IMR-90 (cell line): Measurements from ENCODE around the gene ZDHHC7. TPM values are rescaled to one million over a fixed set of nuclear protein-coding genes. Genes with fewer than 3 reads are reported as not detected.

Source experiments
- ATAC-seq: fragments of 200-7000 bp; cut with Tn5 transposase; 2 replicates; pipeline ENCODE4 v1.9.1; 2020; ENCODE audit warnings: low read depth, mild to moderate bottlenecking, moderate library complexity
- BruUV-seq: library from RNA; stranded (reverse); fragments of 400-500 nt; replicated peaks from 2 replicates; lab custom pipeline; 2021; lab: Mats Ljungman, UMichigan
- CTCF ChIA-PET: fragments of 300-600 bp; formaldehyde crosslinking; extraction: SDS; loops from one replicate; lab custom pipeline; 2021; ENCODE audit warnings: antibody characterized with exemption; lab: Yijun Ruan, JAX
- POLR2A ChIA-PET: fragments of 300-600 bp; sonication (Branson Sonifier 250); formaldehyde crosslinking; loops from one replicate; lab custom pipeline; 2022; ENCODE audit warnings: antibody characterized with exemption; ENCODE audit not compliant: unreplicated experiment; lab: Charles Lee
- DNase-seq: peaks from one replicate; pipeline ENCODE4 v3.0.0; 2013
- H2AFZ ChIP-seq: replicated peaks from 2 replicates; pipeline ENCODE3; 2013; ENCODE audit warnings: low read length, mild to moderate bottlenecking; ENCODE audit not compliant: poor library complexity
- H2AK5ac ChIP-seq: 2 replicates; pipeline ENCODE4 v1.6.1; 2013; ENCODE audit warnings: low read depth, low read length, inconsistent platforms
- H2AK9ac ChIP-seq: replicated peaks from 2 replicates; pipeline ENCODE3; 2013; ENCODE audit warnings: mild to moderate bottlenecking, low read depth, low read length, moderate library complexity; ENCODE audit not compliant: poor library complexity
- H2BK120ac ChIP-seq: 2 replicates; pipeline ENCODE4 v1.6.1; 2013; ENCODE audit warnings: low read depth, low read length, inconsistent platforms
- H2BK15ac ChIP-seq: 3 replicates; pipeline ENCODE4 v1.6.1; 2013; ENCODE audit warnings: low read depth, low read length, inconsistent platforms
- H2BK20ac ChIP-seq: 2 replicates; pipeline ENCODE4 v1.6.1; 2013; ENCODE audit warnings: low read depth, mild to moderate bottlenecking, inconsistent platforms, low read length, moderate library complexity
- H2BK5ac ChIP-seq: 2 replicates; pipeline ENCODE4 v1.6.1; 2013; ENCODE audit warnings: mild to moderate bottlenecking, low read depth, low read length, inconsistent platforms; ENCODE audit not compliant: poor library complexity, severe bottlenecking
- H3K14ac ChIP-seq: replicated peaks from 2 replicates; pipeline ENCODE4 v1.6.1; 2013; ENCODE audit warnings: low read depth, low read length, inconsistent platforms
- H3K18ac ChIP-seq: 2 replicates; pipeline ENCODE4 v1.6.1; 2013; ENCODE audit warnings: low read depth, low read length, control low read depth
- H3K23ac ChIP-seq: 2 replicates; pipeline ENCODE4 v1.6.1; 2013; ENCODE audit warnings: low read depth, low read length, inconsistent platforms
- H3K27ac ChIP-seq: 2 replicates; pipeline ENCODE4 v1.5.1; 2013; ENCODE audit warnings: mild to moderate bottlenecking, control low read depth, low read length; ENCODE audit not compliant: insufficient read depth
- H3K27me3 ChIP-seq: 2 replicates; pipeline ENCODE4 v1.6.1; 2013; ENCODE audit warnings: low read length; ENCODE audit not compliant: control insufficient read depth, insufficient read depth
- H3K36me3 ChIP-seq: 2 replicates; pipeline ENCODE4 v1.6.1; 2013; ENCODE audit warnings: low read length, mixed read lengths; ENCODE audit not compliant: control insufficient read depth, insufficient read depth
- H3K4ac ChIP-seq: 2 replicates; pipeline ENCODE4 v1.6.1; 2013; ENCODE audit warnings: low read depth, low read length, inconsistent platforms
- H3K4me1 ChIP-seq: 2 replicates; pipeline ENCODE4 v1.6.1; 2013; ENCODE audit warnings: low read length, mixed read lengths; ENCODE audit not compliant: control insufficient read depth, insufficient read depth
- H3K4me2 ChIP-seq: 2 replicates; pipeline ENCODE4 v1.6.1; 2013; ENCODE audit warnings: low read depth, mild to moderate bottlenecking, control low read depth, low read length, moderate library complexity
- H3K4me3 ChIP-seq: 2 replicates; pipeline ENCODE4 v1.5.1; 2013; ENCODE audit warnings: low read depth, mild to moderate bottlenecking, control low read depth, low read length, moderate library complexity; ENCODE audit not compliant: insufficient read depth
- H3K56ac ChIP-seq: 2 replicates; pipeline ENCODE4 v1.6.1; 2013; ENCODE audit warnings: low read length, inconsistent platforms; ENCODE audit not compliant: insufficient read depth; ENCODE audit errors: extremely low read depth
- H3K79me1 ChIP-seq, 2 experiments: 2 replicates each; pipeline ENCODE4 v1.6.1; 2013; ENCODE audit warnings: low read length in 2 of 2, inconsistent platforms in 1 of 2, low read depth in 1 of 2
- H3K9ac ChIP-seq: 2 replicates; pipeline ENCODE4 v1.6.1; 2013; ENCODE audit warnings: low read depth, low read length, control low read depth
- H3K9me1 ChIP-seq: 2 replicates; pipeline ENCODE4 v1.6.1; 2013; ENCODE audit warnings: low read length, inconsistent platforms; ENCODE audit not compliant: insufficient read depth
- H3K9me3 ChIP-seq: 2 replicates; pipeline ENCODE4 v1.6.1; 2013; ENCODE audit warnings: low read length; ENCODE audit not compliant: control insufficient read depth, insufficient read depth
- H4K20me1 ChIP-seq: 2 replicates; pipeline ENCODE4 v1.6.1; 2013; ENCODE audit warnings: low read length, inconsistent platforms; ENCODE audit not compliant: insufficient read depth
- H4K5ac ChIP-seq: 2 replicates; pipeline ENCODE4 v1.6.1; 2013; ENCODE audit warnings: mild to moderate bottlenecking, low read depth, low read length, control low read depth
- H4K8ac ChIP-seq, 2 experiments: 2 replicates each; pipeline ENCODE4 v1.6.1; 2013; ENCODE audit warnings: low read depth in 2 of 2, low read length in 2 of 2, control low read depth in 1 of 2, inconsistent platforms in 1 of 2
- H4K91ac ChIP-seq: 2 replicates; pipeline ENCODE4 v1.6.1; 2013; ENCODE audit warnings: low read depth, low read length, inconsistent platforms; ENCODE audit not compliant: insufficient read depth
- BHLHE40 ChIP-seq: fragments of 150-350 bp; IDR thresholded peaks from 2 replicates; pipeline ENCODE4 v1.6.1; 2016; ENCODE audit warnings: mild to moderate bottlenecking, low read depth, low read length
- CEBPB ChIP-seq: IDR thresholded peaks from 2 replicates; pipeline ENCODE4 v1.6.1; 2012; ENCODE audit warnings: low read depth, low read length, improper control_type of control experiment
- CHD1 ChIP-seq: IDR thresholded peaks from 2 replicates; pipeline ENCODE4 v1.6.1; 2012; ENCODE audit warnings: low read depth, low read length, improper control_type of control experiment
- CTCF ChIP-seq: conservative IDR thresholded peaks from 2 replicates; pipeline ENCODE4 v1.5.1; 2012; ENCODE audit warnings: mild to moderate bottlenecking, low read depth, low read length, improper control_type of control experiment
- ELK1 ChIP-seq: fragments of 150-350 bp; IDR thresholded peaks from 2 replicates; pipeline ENCODE4 v1.6.1; 2016; ENCODE audit warnings: low read depth, mild to moderate bottlenecking, low read length, moderate library complexity, borderline replicate concordance
- FOS ChIP-seq: fragments of 150-350 bp; IDR thresholded peaks from 2 replicates; pipeline ENCODE4 v1.6.1; 2016; ENCODE audit warnings: low read depth, low read length
- MAFK ChIP-seq: IDR thresholded peaks from 2 replicates; pipeline ENCODE4 v1.6.1; 2012; ENCODE audit warnings: low read depth, low read length, improper control_type of control experiment
- MAZ ChIP-seq: IDR thresholded peaks from 2 replicates; pipeline ENCODE4 v1.6.1; 2012; ENCODE audit warnings: low read depth, mild to moderate bottlenecking, low read length, improper control_type of control experiment, moderate library complexity, borderline replicate concordance
- MXI1 ChIP-seq: IDR thresholded peaks from 2 replicates; pipeline ENCODE4 v1.6.1; 2012; ENCODE audit warnings: low read depth, mild to moderate bottlenecking, low read length, moderate library complexity, borderline replicate concordance
- NFE2L2 ChIP-seq: fragments of 150-350 bp; IDR thresholded peaks from 2 replicates; pipeline ENCODE4 v1.6.1; 2016; ENCODE audit warnings: low read depth, mild to moderate bottlenecking, low read length
- POLR2A ChIP-seq: IDR thresholded peaks from 2 replicates; pipeline ENCODE4 v1.6.1; 2012; ENCODE audit warnings: mild to moderate bottlenecking, low read depth, low read length
- RAD21 ChIP-seq: IDR thresholded peaks from 2 replicates; pipeline ENCODE4 v1.6.1; 2012; ENCODE audit warnings: low read length, improper control_type of control experiment
- RCOR1 ChIP-seq: IDR thresholded peaks from 2 replicates; pipeline ENCODE4 v1.6.1; 2012; ENCODE audit warnings: mild to moderate bottlenecking, low read length, improper control_type of control experiment; ENCODE audit not compliant: insufficient replicate concordance
- RFX5 ChIP-seq: IDR thresholded peaks from 2 replicates; pipeline ENCODE4 v1.8.0; 2012; ENCODE audit warnings: low read depth, mild to moderate bottlenecking, low read length, moderate library complexity
- SMC3 ChIP-seq: fragments of 150-350 bp; IDR thresholded peaks from 2 replicates; pipeline ENCODE4 v1.6.1; 2016; ENCODE audit warnings: low read depth, mild to moderate bottlenecking, antibody characterized with exemption, low read length, moderate library complexity
- USF2 ChIP-seq: fragments of 150-350 bp; IDR thresholded peaks from 2 replicates; pipeline ENCODE4 v1.6.1; 2017; ENCODE audit warnings: mild to moderate bottlenecking, antibody characterized with exemption, low read length, low read depth
- WGBS, 2 experiments: methylation state at CpG; one replicate each; pipeline versions ENCODE4 v1.1.5 to v1.1.7; 2013; ENCODE audit warnings: missing lambda C conversion rate in 2 of 2; ENCODE audit not compliant: insufficient read length in 1 of 2; ENCODE audit errors: extremely low coverage in 2 of 2; 5-methylcytosine and 5-hydroxymethylcytosine counted together
- dilution Hi-C: fragments of 300-500 bp; cut with HindIII; formaldehyde crosslinking; loops from one replicate; pipeline ENCODE4 v1.14.3; 2018; ENCODE audit warnings: low sequenced_read_pairs; ENCODE audit not compliant: unreplicated experiment
- in situ Hi-C: fragments of 300-500 bp; cut with MboI; formaldehyde crosslinking; loops from 3 replicates; pipeline ENCODE4 v1.14.3; 2019; ENCODE audit warnings: low sequenced_read_pairs, inconsistent platforms, mixed read lengths
- intact Hi-C: fragments of 100-400 bp; cut with micrococcal nuclease; formaldehyde crosslinking; loops from 2 replicates; pipeline ENCODE4 v1.10.0; 2022
- polyA plus RNA-seq, 3 experiments: library from polyadenylated mRNA; depleted of rRNA; stranded (reverse); fragments of >200 nt; gene quantifications; 2 replicates each; pipeline ENCODE4 v1.2.3, GENCODE V29; 2012; ENCODE audit warnings: low replicate concordance in 1 of 3
- total RNA-seq: library from RNA; depleted of rRNA; stranded (reverse); fragments of >200 nt; gene quantifications from 2 replicates; pipeline ENCODE4 v1.2.3, GENCODE V29; 2012

The ZDHHC7 gene
- total and polyA plus RNA-seq, 2 of the 4 experiments (the other 2 are of a cell fraction) = 80.1 to 97.1 TPM

GRCh38 chr16:84986879-84987278 is 24.5 kb downstream of the ZDHHC7 start:
- no peak overlapping the region for H2AFZ ChIP-seq

More at GRCh38 chr16:84986879-84987278, 24.5 kb downstream of the ZDHHC7 start:
- BruUV-seq = no TSS peak
- Histone ChIP-seq H4K8ac (peak overlapping the region; percentile 88 to 96; a peak in 3 of 4 replicates), H2BK20ac (peak overlapping the region; percentile 71), H3K9me1 (peaks cover 38% of the 10 kb centered on the region), H3K4me2 (no peak overlapping the region), H3K18ac (peak overlapping the region; percentile 43), H3K27ac (peak overlapping the region; percentile 87), H4K20me1 (no peaks in the 10 kb centered on the region), H3K23ac (no peak overlapping the region; the same call in 1 of the 2 replicates), H3K4me1 (peaks cover 27% of the 10 kb centered on the region), H4K91ac (peak overlapping the region; percentile 91), H3K4ac (peak overlapping the region; percentile 90), H3K9ac (no peak overlapping the region), H3K9me3 (no peaks in the 10 kb centered on the region), H4K5ac (peak overlapping the region; percentile 51), H2AK9ac (no peak overlapping the region), H3K4me3 (no peak overlapping the region), H3K27me3 (no peaks in the 10 kb centered on the region), H3K56ac (no peak overlapping the region), H2BK5ac (peak overlapping the region; percentile 70), H3K14ac (peak overlapping the region; percentile 83; the same call in 1 of the 2 replicates), H3K79me1 (peaks cover 47 to 84% of the 10 kb centered on the region in 2 experiments), H2BK15ac (peak overlapping the region; percentile 99; the same call in 2 of the 3 replicates), H3K36me3 (peaks cover 55% of the 10 kb centered on the region), H2AK5ac (peak overlapping the region; percentile 100), H2BK120ac (peak overlapping the region; percentile 82)
- ATAC-seq (no peak), DNase-seq (no peak)
- no CpG with 5 or more reads among the region's 1 CpG for WGBS, 2 experiments
- dilution Hi-C loops (no loop called here), intact Hi-C loops (no loop called here), in situ Hi-C loops (no loop called here)
- TF ChIP-seq USF2 (no peak), CHD1 (no peak), CEBPB (no peak), RCOR1 (no peak), POLR2A (no peak), ELK1 (no peak), BHLHE40 (no peak), RFX5 (no peak), MAFK (no peak), MAZ (no peak), MXI1 (no peak), FOS (no peak), SMC3 (no peak), RAD21 (no peak), NFE2L2 (no peak), CTCF (no peak)
- POLR2A ChIA-PET = no interaction called here
- CTCF ChIA-PET = no interaction called here
